HG02840 (cell line): ENCODE measurements around the gene RPL13.

Experiments used
- ATAC-seq: cut with Tn5 transposase; IDR thresholded peaks from one replicate; pipeline ENCODE4 v1.9.1; 2021; ENCODE audit warnings: mild to moderate bottlenecking, moderate library complexity, moderate number of reproducible peaks; ENCODE audit not compliant: unreplicated experiment, low FRiP score

Gene RPL13

GRCh38 chr16:89544713-89545043 lies 15.8 kb upstream of the RPL13 start:
- no peak for ATAC-seq

GRCh38 chr16:89545044-89545830 lies 15.2 kb upstream of the RPL13 start:
- ATAC-seq: no peak

- ATAC-seq: no peak
These were observed 14.5 kb upstream of the RPL13 start for GRCh38 chr16:89545831-89546574.

GRCh38 chr16:89546781-89547180 lies 13.7 kb upstream of the RPL13 start:
- no peak for ATAC-seq

GRCh38 chr16:89547291-89547690 lies 13.2 kb upstream of the RPL13 start:
- no peak for ATAC-seq

- ATAC-seq: no peak
These were observed 12.6 kb upstream of the RPL13 start for GRCh38 chr16:89547860-89548259.

GRCh38 chr16:89548344-89549006 lies 12.0 kb upstream of the RPL13 start:
- no peak for ATAC-seq

GRCh38 chr16:89549007-89549700 lies 11.3 kb upstream of the RPL13 start:
- no peak for ATAC-seq

GRCh38 chr16:89550421-89551007 lies 10.0 kb upstream of the RPL13 start:
- no peak for ATAC-seq

GRCh38 chr16:89552329-89552728 lies 8.2 kb upstream of the RPL13 start:
- ATAC-seq: no peak

GRCh38 chr16:89552913-89553312 lies 7.6 kb upstream of the RPL13 start:
- ATAC-seq: no peak

- no peak for ATAC-seq
These were observed 6.7 kb upstream of the RPL13 start for GRCh38 chr16:89553733-89554132.

GRCh38 chr16:89554343-89554742 lies 6.1 kb upstream of the RPL13 start:
- ATAC-seq: no peak

- no peak for ATAC-seq
These were observed 5.2 kb upstream of the RPL13 start for GRCh38 chr16:89555265-89555664.

- no peak for ATAC-seq
These were observed 4.7 kb upstream of the RPL13 start for GRCh38 chr16:89555780-89556179.

GRCh38 chr16:89556750-89557689 lies 3.5 kb upstream of the RPL13 start:
- ATAC-seq: no peak

- ATAC-seq: no peak
These were observed 2.6 kb upstream of the RPL13 start for GRCh38 chr16:89557690-89558490.

- ATAC-seq: no peak
These were observed 831 bp downstream of the RPL13 start for GRCh38 chr16:89561142-89561883.
